GM19328 (cell line): ENCODE results near the gene OR6V1.
"Not testable (repeated sequence)": the region's sequence is repeated elsewhere in the genome, so short reads cannot be mapped to it uniquely, and the experiment has no call there.

ENCODE experiments used
- ATAC-seq: cut with Tn5 transposase; IDR thresholded peaks from one replicate; pipeline ENCODE4 v1.9.1; 2021; ENCODE audit warnings: mild to moderate bottlenecking, moderate library complexity; ENCODE audit not compliant: unreplicated experiment

OR6V1 gene

DNA sequence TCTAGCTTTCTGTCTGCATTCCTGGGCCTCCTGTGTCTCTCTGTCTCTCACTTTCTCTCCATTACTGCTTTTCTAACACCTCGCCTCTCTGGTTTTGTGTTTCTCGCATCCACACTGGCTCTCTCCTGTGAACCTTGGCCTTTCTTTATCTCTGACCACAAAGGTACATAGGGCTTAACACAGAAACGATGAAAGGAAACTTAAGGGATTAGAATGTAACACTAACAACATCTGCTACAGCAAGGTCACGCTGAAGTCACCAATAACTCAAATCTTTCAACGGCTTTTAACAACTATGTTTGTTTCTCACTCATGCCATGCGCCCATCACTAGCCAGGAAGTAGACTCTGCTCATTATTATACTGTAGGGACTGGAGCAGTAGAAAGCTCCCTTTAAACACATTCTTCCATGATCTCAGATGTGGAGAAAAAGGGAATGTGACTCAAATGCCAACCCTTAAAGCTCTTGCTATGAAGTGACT is 9.3 kb upstream of the OR6V1 start:
- ATAC-seq, result no peak

DNA sequence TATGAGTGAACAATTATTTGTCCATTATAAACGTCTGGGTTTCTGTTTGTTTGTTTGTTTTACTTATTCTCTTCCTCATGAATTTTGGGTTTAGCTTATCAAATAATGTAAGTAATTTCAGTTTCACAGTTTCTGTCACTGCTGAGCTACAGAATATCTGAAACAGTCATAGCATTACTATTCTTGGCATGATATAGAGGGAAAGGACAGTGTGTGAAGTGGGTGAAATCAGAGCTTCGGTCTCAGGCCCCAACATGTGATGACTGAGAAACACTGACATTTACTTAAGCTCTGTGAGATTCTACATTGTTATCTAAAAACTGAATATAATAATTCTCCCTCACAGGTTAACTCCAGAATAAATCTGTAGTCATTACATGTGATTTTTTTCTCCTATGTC is 8.8 kb upstream of the OR6V1 start:
- ATAC-seq, result no peak

DNA sequence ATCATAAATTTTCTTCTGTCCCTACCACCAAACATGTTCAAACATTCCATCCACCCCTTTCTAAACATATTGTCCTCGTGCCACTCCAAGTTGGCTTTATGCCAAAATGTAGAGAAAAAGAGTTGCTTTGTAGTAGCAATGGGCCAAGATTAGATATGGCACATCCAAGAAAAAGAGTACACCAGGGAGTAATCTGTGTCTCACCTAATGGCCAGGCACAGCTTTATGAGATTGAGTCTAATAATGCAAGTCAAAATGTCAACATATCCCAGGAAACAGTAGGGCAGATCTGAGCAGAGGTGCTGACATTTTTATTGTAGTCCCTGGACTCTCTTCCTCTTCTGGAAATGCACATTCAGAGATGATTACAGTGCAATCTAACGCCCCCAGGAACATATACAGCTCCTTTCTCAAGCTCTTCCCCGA is 5.7 kb upstream of the OR6V1 start:
- ATAC-seq, result no peak

DNA sequence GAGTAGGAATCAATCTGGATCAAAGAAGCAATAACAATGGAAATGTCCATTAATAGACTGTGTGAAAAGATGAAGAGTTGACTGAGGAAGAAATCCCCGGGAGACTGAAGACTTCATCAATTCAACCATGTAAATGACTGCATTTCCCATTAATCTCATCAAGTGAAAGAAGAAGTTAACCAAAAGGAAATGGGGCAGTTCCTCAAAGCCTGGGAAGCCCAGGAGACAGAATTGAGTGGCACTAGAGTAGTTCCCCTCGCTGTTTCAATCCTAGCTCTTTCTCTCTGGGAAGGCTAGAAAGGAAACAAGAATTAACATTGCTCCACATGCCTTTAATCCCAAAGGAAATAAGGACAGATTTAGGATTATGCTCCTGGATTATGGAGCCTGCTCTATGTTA is 4.8 kb upstream of the OR6V1 start:
- ATAC-seq, result no peak

DNA sequence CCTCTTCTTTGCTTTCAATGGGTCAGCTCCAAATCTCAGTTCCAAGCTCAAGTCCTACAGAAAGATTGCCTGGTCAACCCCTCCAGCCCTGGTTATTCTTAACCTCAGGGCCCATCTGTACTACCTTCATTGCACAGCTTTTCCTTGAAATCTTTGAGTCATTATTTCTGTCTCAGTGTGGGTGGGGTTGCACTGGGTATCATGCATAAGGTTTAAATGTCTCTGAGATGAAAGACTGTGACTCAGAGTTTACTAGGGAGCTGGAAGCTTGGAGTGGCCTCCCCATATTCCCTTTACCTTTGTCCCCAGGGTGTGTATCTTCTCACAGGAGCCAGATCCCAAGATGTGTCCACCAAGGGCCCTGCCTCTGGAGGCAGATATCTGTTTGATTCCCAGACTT is 3.3 kb upstream of the OR6V1 start:
- ATAC-seq, result no peak

DNA sequence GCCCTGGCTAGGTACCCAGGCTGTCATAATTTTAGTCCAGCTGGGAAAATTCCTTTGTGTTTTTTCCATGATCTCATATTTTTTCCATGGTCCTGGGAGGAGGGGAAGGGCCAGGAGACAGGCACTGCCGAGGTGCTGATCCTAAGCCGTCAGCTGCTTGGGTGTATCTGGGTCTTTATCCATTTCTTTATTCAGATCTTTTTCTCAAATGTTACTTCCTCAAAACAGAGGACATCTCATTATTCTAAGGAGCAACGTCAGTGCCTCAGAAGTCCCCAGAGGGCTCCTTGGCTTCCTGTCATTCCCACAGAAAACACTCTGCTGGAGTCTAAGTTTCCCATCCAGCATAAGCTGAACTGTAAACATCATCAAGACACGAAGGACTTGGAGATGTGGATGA is 2.8 kb upstream of the OR6V1 start:
- ATAC-seq, result no peak

DNA sequence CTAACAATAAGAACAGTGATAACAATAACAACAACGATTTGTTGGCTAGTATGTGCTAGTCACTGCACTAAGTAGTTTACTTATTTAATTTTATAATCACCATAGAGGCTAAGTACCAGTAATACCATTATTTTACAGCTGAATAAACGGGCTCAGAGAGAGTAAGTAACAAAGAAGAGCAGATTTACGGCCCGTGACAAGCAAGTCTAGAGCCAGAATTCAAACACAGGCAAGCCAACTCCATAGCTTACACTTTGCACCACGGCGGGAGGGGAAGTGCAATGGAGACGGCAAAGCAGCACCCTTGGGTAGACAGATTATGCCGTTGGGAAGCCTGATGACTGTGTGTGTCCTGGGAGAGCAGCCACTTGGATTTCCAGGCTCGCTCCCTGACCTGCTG is 1.2 kb upstream of the OR6V1 start:
- no peak for ATAC-seq

DNA sequence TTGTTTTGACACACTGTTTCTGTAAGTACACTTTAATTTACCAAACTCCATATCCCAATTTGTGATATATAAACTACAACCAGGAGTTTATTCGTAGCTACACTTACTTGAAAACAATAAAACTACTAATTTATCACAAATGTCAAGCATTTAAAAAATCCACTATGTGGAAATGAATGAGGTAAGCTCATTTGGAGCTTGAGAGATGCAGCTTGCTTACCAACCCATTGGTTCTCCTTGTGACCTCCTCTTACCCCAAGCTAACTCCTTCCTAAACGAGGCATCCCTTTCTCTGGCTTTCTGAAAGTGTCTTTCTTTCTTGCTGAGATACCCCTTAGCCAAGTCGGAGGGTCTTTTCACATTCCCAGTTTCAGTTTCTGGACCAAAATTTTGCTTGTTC is 2.5 kb downstream of the OR6V1 start:
- no peak for ATAC-seq

DNA sequence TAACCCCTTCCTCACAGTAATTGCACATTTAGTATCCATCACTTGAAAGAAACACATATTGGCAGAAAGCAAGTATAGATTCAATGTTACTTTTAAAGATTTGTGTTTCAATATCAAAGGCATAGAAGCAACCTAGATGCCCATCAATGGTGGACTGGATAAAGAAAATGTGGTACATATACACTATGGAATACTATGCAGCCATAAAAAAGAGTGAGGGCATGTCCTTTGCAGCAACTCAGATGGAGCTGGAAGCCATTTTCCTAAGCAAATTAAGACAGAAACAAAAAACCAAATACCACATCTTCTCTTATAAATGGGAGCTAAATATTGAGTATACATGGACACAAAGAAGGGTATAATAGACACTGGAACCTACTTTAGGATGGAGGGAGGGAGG is 3.6 kb downstream of the OR6V1 start:
- no peak for ATAC-seq

DNA sequence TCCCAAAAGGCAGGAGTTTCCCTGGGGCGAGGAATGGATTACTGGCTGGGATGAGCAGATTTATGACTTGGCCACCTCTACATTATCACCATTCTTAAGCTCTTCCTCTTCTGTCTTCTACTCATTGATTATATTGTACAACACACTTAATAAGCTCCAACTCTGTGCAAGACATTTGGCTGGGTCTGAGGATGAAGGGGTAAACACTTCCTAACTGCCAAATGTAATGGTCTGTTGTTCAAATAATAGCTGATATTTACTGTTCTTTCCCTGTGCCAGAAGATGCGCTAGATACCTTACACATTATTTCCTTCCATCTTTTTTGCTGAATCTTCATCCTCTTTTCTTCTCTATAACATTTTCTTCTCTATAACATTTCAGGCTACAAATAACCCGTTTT is 11.6 kb downstream of the OR6V1 start:
- no peak for ATAC-seq

DNA sequence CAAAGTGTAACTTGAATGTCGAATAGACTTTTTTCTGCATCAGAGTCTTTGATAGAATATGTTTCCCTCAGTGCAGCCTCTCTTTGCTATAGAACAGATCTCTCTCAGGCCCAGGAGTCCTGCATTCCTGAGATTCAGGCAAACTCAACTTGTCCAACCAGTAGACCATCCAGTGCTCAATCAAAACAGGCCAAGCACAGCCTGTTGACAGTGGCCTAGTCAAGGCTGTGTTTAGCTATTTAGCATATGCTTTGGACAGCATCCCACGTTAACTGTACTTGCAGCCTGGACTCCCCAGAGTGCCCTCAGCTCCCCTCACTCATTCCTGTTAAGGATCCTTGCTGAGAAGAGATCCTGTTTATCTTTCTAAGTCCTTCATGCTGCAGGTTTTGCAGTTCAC is 16.3 kb downstream of the OR6V1 start:
- no peak for ATAC-seq

DNA sequence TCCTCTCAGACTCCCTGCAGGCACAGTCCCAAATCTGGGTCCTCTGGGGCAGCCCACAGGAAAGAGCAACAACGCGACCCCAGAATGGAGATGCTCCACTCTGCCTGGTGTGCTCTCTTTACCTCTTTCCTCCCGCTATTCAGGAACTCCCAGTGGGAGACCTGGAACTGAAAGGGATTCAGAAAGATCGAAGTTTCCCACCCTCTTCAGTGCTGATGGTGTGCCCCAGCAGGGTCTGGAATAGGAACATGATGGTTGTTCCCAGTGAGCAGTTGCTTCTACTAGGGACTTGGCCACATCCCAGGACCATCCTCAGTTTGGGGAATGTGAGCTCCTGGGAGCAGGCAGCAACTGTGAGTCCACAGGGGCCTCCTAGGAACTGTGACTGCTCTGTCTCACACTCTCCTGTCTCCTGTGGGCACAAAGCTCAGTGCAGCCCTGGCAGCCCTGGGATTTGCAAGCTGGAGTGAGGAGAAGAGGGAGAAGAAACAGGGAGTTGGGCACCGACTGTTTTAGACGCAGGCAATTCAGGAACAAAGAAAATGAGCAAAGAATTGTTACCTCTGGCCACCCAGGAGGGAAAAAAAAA is 17.9 kb downstream of the OR6V1 start:
- no peak for ATAC-seq

DNA sequence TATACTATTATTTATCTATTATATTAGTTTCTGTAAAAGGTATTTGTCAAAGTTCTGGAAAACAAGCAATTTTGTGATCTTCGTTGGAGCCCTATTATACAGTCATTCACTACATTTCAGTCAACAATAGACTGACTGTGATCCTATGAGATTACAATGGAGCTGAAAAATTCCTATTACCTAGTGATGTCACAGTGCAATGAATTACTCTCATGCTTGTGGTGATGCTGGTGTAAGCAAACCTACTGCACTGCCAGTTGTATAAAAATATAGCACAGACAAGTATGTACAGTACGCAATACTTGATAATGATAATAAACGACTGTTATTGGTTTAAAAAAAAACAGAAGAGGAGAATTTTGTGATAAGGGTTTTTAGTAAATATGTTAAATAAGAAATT is 21.4 kb downstream of the OR6V1 start:
- no peak for ATAC-seq

DNA sequence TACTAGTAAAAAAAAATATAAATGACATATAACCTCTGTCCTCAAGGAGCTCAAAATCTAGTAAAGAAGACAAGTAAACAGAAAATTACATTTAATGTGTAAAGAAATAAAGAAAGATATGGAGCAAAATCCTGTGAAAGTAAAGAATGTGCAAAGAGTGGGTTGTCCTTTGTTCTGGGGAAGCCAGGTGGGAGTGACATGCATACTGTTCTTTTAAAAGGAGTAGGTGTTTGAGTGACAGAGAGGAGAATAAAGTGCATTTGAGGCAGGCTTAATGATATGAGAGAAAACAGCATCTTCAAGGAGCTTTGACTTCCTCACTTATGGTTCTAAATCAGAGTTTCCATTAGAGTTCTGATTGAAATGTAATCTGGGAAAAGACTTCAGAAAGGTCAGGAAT is 22.0 kb downstream of the OR6V1 start:
- no peak for ATAC-seq

DNA sequence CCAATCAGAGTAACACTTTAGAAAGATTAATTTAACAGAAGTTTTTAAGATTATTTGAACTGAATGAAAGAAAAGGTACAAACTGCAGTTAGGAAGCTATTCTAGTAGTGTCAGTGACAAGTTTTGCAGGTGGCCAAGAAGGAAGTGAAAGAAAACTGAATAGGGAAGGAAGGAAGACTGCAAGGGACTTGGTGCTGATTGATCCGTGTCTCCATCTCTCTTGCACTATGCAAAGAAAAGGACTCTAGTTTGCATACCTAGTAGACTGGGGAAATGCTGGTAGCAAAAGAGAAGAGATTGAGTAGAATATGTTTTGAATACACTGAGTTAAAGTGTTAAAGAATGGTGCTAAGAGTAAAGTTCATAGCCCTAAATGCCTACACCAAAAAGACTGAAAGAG is 33.0 kb downstream of the OR6V1 start:
- peak; percentile 80 for ATAC-seq

DNA sequence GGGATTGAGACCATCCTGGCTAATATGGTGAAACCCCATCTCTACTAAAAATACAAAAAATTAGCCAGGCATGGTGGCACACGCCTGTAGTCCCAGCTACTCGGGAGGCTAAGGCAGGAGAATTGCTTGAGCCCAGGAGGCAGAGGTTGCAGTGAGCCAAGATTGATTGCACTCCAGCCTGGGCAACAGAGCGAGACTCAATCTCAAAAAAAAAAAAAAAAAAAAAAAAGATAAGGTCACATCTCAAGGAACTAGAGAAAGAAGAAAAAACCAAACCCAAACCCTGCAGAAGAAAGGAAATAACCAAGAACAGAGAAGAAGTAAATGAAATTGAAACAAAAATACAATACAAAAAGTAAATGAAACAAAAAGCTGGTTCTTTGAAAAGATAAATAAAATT is 33.5 kb downstream of the OR6V1 start:
- ATAC-seq, result not testable (repeated sequence)

DNA sequence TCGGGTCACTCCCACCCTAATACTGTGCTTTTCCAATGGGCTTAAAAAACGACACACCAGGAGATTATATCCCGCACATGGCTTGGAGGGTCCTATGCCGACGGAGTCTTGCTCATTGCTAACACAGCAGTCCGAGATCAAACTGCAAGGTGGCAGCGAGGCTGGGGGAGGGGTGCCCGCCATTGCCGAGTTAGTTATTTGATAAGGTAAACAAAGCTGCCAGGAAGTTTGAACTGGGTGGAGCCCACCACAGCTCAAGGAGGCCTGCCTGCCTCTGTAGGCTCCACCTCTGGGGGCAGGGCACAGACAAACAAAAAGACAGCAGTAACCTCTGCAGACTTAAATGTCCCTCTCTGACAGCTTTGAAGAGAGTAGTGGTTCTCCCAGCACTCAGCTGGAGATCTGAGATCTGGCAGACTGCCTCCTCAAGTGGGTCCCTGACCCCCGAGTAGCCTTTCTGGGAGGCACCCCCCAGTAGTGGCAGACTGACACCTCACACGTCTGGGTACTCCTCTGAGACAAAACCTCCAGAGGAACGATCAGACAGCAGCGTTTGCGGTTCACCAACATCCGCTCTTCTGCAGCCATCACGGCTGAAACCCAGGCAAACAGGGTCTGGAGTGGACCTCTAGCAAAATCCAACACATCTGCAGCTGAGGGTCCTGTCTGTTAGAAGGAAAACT is 36.5 kb downstream of the OR6V1 start:
- ATAC-seq, result not testable (repeated sequence)

DNA sequence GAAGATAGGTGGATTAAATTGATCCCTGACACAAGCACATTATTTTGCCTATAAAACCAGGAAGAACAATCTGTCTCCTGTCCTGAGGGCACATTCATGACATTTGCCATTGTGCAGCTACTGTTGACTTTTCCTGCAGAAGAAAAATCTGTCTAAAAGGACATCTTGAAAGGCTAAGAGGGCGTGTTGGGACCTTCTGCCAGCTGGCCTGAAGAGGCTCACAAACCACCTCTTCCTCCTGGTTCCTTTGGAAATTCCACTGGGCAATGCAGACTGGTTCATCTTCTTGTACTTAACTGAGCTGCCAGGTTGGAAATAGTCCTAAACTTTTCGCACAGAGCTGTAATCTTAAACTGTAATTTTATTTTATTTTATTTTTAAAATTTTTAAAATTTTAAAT is 44.0 kb downstream of the OR6V1 start:
- ATAC-seq, result no peak

DNA sequence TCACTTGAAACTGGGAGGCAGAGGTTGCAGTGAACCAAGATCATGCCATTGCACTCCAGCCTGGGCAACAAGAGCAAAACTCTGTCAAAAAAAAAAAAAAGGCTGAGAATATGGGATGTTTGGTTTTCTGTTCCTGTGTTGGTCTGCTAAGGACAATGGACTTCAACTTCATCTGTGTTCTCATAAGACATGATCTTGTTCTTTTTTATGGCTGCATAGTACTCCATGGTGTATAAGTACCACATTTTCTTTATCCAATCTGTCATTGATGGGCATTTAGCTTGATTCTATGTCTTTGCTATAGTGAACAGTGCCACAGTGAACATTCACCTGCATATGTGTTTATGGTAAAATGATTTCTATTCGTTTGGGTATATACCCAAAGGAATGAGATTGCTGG is 47.4 kb downstream of the OR6V1 start:
- ATAC-seq, result not testable (repeated sequence)
